Adrenal gland (tissue), 5 donors: ENCODE results near the gene PCK1.

Source experiments
- CTCF ChIP-seq, 6 experiments: fragments of 450-650 bp in 4 of 6; fragments of 200-600 bp in 2 of 6; sonication (generic) in 1 of 6; IDR thresholded peaks; 1 replicate in 5 of 6; 2 replicates in 1 of 6; pipeline versions ENCODE4 v1.5.1 to v1.8.0; 2016 to 2021; ENCODE audit warnings: antibody characterized with exemption in 6 of 6, mild to moderate bottlenecking in 2 of 6, moderate library complexity in 1 of 6
- POLR2A ChIP-seq, 2 donors: fragments of 450-650 bp; IDR thresholded peaks; one replicate each; pipeline ENCODE4 v1.6.1; 2017; ENCODE audit warnings: antibody characterized with exemption in 2 of 2, mild to moderate bottlenecking in 2 of 2, moderate library complexity in 1 of 2
- donor health status: DM: no; HTN: no; CAD: no.

- TF ChIP-seq CTCF (IDR thresholded peaks at IDR 0.05) (no peak), POLR2A (IDR thresholded peaks at IDR 0.05) (no peak)
Observed at GRCh38 chr20:57546956-57547649, 13.8 kb upstream of the PCK1 start.
